ENCODE data around the gene DOCK6.

The DOCK6 gene

DNA sequence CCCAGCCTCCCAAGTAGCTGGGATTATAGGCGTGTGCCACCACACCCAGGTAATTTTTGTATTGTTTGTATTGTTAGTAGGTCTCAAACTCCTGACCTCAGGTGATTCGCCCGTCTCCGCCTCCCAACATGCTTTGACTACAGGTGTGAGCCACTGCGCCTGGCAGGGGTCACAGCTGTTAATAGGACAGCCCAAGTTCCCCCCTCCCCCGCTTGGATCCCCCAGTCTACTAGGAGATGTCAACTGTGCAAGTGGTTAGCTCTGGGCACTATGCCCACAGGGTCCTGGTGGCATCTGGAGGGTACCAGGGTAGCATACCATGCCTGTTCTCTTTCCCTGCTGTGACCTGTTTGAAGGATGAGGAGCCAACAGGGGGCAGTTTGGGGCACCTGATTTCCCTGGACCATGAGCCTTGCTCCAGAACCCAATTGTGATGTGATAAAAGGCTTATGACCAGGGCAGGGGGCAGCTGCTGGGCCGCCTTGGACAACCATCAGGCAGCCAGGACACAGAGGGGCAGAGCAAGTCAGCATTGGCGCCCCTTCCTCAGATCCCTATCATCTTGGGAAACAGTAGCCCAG is 33.4 kb upstream of the DOCK6 start, which contains the start of gene TSPAN16:
Gene TSPAN16, plus strand, starts transcription at position 496 of the 581 bp plus-strand sequence. CDS start 138 bp downstream, outside the sequence.
- no peak within 1 kb of the TSS for H3K4me3 ChIP-seq (ENCODE audit: low read depth, low read length)
- TF ChIP-seq, protein P1, sequence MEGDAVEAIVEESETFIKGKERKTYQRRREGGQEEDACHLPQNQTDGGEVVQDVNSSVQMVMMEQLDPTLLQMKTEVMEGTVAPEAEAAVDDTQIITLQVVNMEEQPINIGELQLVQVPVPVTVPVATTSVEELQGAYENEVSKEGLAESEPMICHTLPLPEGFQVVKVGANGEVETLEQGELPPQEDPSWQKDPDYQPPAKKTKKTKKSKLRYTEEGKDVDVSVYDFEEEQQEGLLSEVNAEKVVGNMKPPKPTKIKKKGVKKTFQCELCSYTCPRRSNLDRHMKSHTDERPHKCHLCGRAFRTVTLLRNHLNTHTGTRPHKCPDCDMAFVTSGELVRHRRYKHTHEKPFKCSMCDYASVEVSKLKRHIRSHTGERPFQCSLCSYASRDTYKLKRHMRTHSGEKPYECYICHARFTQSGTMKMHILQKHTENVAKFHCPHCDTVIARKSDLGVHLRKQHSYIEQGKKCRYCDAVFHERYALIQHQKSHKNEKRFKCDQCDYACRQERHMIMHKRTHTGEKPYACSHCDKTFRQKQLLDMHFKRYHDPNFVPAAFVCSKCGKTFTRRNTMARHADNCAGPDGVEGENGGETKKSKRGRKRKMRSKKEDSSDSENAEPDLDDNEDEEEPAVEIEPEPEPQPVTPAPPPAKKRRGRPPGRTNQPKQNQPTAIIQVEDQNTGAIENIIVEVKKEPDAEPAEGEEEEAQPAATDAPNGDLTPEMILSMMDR (IDR thresholded peaks at IDR 0.05; ENCODE audit: low read depth, low read length) = no peak

DNA sequence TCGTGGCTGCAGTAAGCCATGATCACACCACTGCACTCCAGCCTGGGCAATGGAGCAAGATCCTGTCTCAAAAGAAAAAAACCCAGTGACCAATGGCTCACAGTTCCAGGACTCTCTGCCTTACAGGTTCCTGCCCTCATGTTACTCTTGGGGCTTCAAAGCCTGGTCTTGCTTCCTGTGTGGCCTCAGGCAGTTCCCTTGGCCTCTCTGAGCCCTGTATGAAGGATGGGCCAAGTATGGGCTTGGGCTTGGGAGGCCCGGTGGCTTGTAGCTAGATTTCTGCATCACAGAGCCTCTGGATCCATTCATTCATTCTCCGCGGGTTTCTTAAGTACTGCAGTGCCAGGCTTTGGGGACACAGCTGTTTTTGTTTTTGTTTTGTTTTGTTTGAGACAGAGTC is 32.9 kb upstream of the DOCK6 start:
- H3K4me3 ChIP-seq (ENCODE audit: low read depth, low read length) = no peak overlapping the region
- TF ChIP-seq, protein P1 (IDR thresholded peaks at IDR 0.05; ENCODE audit: low read depth, low read length) = no peak

DNA sequence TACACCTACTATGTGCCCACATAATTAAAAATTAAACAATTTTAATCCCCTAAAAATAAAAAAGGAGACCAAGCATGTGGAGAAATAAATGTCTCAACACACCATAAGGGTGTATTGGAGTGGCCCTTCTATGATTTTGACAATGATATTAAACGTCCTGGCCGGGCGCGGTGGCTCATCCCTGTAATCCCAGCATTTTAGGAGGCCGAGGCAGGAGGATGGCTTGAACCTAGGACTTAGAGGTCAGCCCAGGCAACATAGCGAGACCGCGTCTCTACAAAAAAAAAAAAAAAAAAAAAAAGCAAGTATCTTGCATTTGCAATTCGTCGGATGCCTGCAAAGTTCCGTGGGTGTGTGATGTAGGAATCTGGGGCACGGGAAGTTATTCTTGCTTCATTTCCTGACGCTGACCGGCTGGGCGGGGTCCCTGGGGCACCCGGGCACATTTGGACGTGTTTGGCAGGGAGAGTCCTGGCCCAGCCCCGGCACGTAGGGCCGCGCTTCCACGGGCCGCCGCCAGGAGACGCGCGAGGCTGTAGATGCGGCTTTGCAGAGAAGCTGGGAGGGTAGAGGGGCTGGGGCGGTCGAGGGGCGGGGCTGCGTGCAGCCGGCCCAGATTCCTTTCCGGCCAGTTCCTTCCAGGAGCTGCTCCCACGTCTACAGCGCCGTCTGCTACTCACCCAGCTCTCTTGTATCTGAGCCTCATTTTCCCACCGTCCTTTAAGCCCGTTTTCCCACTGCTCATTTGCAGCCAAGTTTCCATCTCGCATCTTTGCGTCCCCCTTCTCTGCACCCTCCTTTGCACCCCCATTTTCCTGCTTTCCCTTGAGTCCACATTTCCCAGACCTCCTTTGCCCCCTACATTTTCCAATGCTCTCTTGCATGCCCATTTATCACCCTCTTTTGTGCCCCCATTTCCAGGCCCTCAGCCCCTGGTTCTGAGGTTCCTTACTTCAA is 31.4 kb upstream of the DOCK6 start:
- H3K4me3 ChIP-seq (ENCODE audit: low read depth, low read length) = peak overlapping the region; percentile 33
- TF ChIP-seq, protein P1 (IDR thresholded peaks at IDR 0.05; ENCODE audit: low read depth, low read length) = peak; percentile 99

DNA sequence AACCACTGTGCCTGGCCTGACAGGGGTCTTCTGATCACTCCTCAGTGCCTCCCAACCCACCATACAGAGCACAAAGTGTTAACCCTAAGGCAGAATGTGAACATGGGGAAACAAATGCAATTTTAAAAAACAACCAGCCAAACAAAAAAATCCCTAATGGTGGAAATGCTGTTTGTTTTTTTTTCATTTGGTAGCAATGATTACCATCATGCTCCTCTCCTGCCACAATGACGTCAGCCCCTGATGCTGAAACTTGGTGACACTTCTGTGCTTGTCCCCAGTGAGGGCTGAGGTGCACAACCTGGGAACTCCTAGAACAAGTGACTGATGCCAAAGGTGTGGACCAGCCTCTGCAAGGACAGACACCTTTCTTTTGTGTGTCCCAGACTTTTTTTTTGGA is 29.7 kb upstream of the DOCK6 start:
- TF ChIP-seq, protein P1 (IDR thresholded peaks at IDR 0.05; ENCODE audit: low read depth, low read length) = no peak
- H3K4me3 ChIP-seq (ENCODE audit: low read depth, low read length) = no peak overlapping the region

DNA sequence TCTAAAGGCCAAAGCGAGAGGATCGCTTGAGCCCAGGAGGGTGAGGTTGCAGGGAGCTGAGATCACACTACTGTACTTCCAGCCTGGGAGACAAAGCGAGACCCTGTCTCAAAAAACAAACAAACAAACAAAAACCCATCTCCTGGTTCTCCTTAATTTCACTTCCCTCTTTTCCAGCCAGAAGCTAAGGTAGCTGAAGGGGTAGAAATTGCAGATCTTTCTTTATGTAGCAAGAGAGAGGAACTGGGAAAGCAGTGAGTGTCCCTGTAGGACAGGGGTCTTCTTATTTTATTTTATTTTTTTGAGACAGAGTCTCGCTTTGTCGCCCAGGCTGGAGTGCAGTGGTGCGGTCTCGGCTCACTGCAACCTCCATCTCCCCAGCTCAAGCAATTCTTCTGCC is 29.1 kb upstream of the DOCK6 start:
- no peak overlapping the region for H3K4me3 ChIP-seq (ENCODE audit: low read depth, low read length)
- TF ChIP-seq, protein P1 (IDR thresholded peaks at IDR 0.05; ENCODE audit: low read depth, low read length) = no peak

DNA sequence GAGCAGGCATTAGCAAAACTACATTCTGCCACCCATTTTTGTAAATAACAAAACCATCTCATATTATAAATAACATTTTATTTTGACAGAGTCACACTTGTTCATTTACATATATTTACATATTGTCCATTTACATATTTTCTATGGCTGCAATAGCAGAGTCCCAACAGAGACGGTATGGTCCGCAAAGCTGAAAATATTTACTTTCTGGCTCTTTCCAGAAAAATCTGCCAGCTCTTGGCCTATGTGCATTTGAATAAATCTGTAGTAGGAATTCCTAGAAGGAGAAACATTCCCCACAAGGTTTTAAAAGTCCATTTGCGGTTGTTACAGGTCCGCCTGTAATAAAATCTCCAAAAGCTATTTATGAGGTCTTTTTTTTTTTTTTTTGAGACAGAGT is 27.9 kb upstream of the DOCK6 start:
- H3K4me3 ChIP-seq (ENCODE audit: low read depth, low read length) = no peak overlapping the region
- TF ChIP-seq, protein P1 (IDR thresholded peaks at IDR 0.05; ENCODE audit: low read depth, low read length) = no peak

DNA sequence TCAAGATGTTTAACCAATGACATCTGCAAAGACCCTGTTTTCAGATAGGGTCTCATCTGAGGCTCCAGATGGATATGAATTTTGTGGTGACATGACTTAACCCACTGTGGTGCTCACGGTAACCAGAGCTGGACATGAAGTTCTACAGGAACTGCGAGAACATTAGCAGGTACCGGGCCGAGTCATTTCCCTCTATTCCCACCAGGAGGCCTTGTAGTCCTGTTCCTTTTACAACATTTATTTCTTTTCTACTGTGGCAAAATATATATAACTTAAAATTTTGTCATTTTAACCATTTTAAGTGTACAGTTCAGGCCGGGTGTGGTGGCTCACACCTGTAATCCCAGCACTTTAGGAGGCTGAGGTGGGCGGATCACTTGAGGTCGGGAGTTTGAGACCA is 26.0 kb upstream of the DOCK6 start:
- TF ChIP-seq, protein P1 (IDR thresholded peaks at IDR 0.05; ENCODE audit: low read depth, low read length) = peak; percentile 50
- H3K4me3 ChIP-seq (ENCODE audit: low read depth, low read length) = no peak overlapping the region
